A549 (cell line): ENCODE data around the gene MBD3.

ENCODE experiments used
- BCL3 ChIP-seq: fragments of >200 bp; sonication (Bioruptor Twin); formaldehyde crosslinking; IDR thresholded peaks from 3 replicates; pipeline ENCODE4 v1.6.1; 2016
- EP300 ChIP-seq, 2 experiments: fragments of >200 bp; sonication (Bioruptor Twin); formaldehyde crosslinking; IDR thresholded peaks; 2 replicates in 1 of 2; 3 replicates in 1 of 2; pipeline ENCODE4 v1.6.1; 2016 to 2017
- ESRRA ChIP-seq: fragments of 150-350 bp; IDR thresholded peaks from 2 replicates; pipeline ENCODE4 v1.6.1; 2014; ENCODE audit warnings: mild to moderate bottlenecking, low read length, borderline replicate concordance

GRCh38 chr19:1613146-1613545 lies 20.5 kb upstream of the MBD3 start:
- no peak for TF ChIP-seq EP300 (IDR thresholded peaks at IDR 0.05)
- no peak for TF ChIP-seq BCL3
- TF ChIP-seq ESRRA: no peak
